C4-2B (cell line): ENCODE measurements around the gene CEBPE.

ENCODE experiments used
- CTCF ChIP-seq: fragments of 450-650 bp; conservative IDR thresholded peaks from 2 replicates; pipeline ENCODE4 v1.5.1; 2017; ENCODE audit warnings: mild to moderate bottlenecking
- ZFX ChIP-seq: fragments of 450-650 bp; IDR thresholded peaks from 2 replicates; pipeline ENCODE4 v1.6.1; 2017

- TF ChIP-seq CTCF (no peak), ZFX (no peak)
Observed at GRCh38 chr14:23122086-23122485, 3.0 kb upstream of the CEBPE start.
